Measurements from ENCODE around the gene MIF4GD. TPM values are rescaled to one million over a fixed set of nuclear protein-coding genes. Genes with fewer than 3 reads are reported as not detected.

MIF4GD gene
- total RNA-seq, 1 experiment from 2014 or later: 14.7 TPM

DNA sequence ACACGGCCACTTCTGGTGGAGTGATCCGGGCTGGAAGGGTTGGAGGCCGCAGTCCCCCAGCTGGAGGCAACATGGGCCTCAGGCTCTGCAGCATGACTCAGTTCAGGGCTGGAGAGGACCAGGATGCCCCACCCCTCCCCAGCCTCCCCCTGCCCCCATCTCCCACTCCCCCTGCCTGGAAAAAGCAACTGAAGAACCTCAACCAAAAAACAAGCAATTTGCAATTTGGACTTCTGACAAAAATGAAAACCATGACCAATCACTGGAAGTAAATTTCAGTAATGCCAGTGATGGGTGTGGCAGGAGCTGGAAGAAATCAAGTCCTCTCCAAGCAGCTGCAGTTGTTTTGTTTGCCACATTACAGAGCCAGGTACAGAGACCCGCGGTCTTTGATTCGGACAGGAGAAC, 6.6 kb upstream of the MIF4GD start:
- CTCF ChIA-PET: no interaction called here
- no peak overlapping the region for H3K4me3 ChIP-seq (ENCODE audit: low read depth, low read length, poor library complexity, severe bottlenecking)
- POLR2A ChIA-PET (ENCODE audit: low non-redundant PET): interaction anchor here (0.6 kb wide), 2 partner anchors 59 to 201 kb away, joined by 3 read pairs; no protein-coding TSS in a partner anchor
- no peaks in the 10 kb centered on the region for H3K4me1 ChIP-seq (ENCODE audit: insufficient read depth, low read length, poor library complexity, severe bottlenecking)
- H3K9me3 ChIP-seq (ENCODE audit: low read depth, low read length, poor library complexity, severe bottlenecking): no peaks in the 10 kb centered on the region
- H3K27me3 ChIP-seq (replicated peaks; ENCODE audit: insufficient read depth, low read depth, low read length, poor library complexity): no peaks in the 10 kb centered on the region
- intact Hi-C loops (cut with micrococcal nuclease; ENCODE audit: unreplicated experiment): no loop called here
- no peak for DNase-seq (ENCODE audit: low spot score)
- H3K36me3 ChIP-seq (ENCODE audit: insufficient read depth, low read length, poor library complexity, severe bottlenecking): peaks cover 4% of the 10 kb centered on the region
- no TSS peak for BruUV-seq (replicated peaks)
- no peak overlapping the region for H3K27ac ChIP-seq (ENCODE audit: low read depth, low read length, poor library complexity, severe bottlenecking)
- TF ChIP-seq EZH2 (IDR thresholded peaks at IDR 0.05; ENCODE audit: borderline replicate concordance, low read depth, low read length, poor library complexity, severe bottlenecking): no peak
- no peak for TF ChIP-seq CTCF (conservative IDR thresholded peaks at IDR 0.05; ENCODE audit: low read depth, low read length)

- ChIA-PET POLR2A (ENCODE audit: low non-redundant PET) (no interaction called here), CTCF (no interaction called here)
- Histone ChIP-seq H3K36me3 (ENCODE audit: insufficient read depth, low read length, poor library complexity, severe bottlenecking) (peaks cover 4% of the 10 kb centered on the region), H3K27ac (ENCODE audit: low read depth, low read length, poor library complexity, severe bottlenecking) (no peak overlapping the region), H3K4me1 (ENCODE audit: insufficient read depth, low read length, poor library complexity, severe bottlenecking) (peaks cover 9% of the 10 kb centered on the region), H3K4me3 (ENCODE audit: low read depth, low read length, poor library complexity, severe bottlenecking) (no peak overlapping the region), H3K27me3 (replicated peaks; ENCODE audit: insufficient read depth, low read depth, low read length, poor library complexity) (no peaks in the 10 kb centered on the region), H3K9me3 (ENCODE audit: low read depth, low read length, poor library complexity, severe bottlenecking) (no peaks in the 10 kb centered on the region)
- DNase-seq (ENCODE audit: low spot score): no peak
- no TSS peak for BruUV-seq (replicated peaks)
- intact Hi-C loops (cut with micrococcal nuclease; ENCODE audit: unreplicated experiment): no loop called here
- TF ChIP-seq EZH2 (IDR thresholded peaks at IDR 0.05; ENCODE audit: borderline replicate concordance, low read depth, low read length, poor library complexity, severe bottlenecking) (no peak), CTCF (conservative IDR thresholded peaks at IDR 0.05; ENCODE audit: low read depth, low read length) (no peak)
These were observed 3.1 kb upstream of the MIF4GD start for GRCh38 chr17:75273977-75274708.

- no TSS peak for BruUV-seq (replicated peaks)
- intact Hi-C loops (cut with micrococcal nuclease; ENCODE audit: unreplicated experiment): no loop called here
These were observed 1.8 kb upstream of the MIF4GD start for GRCh38 chr17:75272848-75273184.

More at GRCh38 chr17:75272848-75273184, 1.8 kb upstream of the MIF4GD start:
- Histone ChIP-seq H3K9me3 (ENCODE audit: low read depth, low read length, poor library complexity, severe bottlenecking) (no peaks in the 10 kb centered on the region), H3K36me3 (ENCODE audit: insufficient read depth, low read length, poor library complexity, severe bottlenecking) (peaks cover 4% of the 10 kb centered on the region), H3K27ac (ENCODE audit: low read depth, low read length, poor library complexity, severe bottlenecking) (no peak overlapping the region), H3K4me3 (ENCODE audit: low read depth, low read length, poor library complexity, severe bottlenecking) (no peak overlapping the region), H3K4me1 (ENCODE audit: insufficient read depth, low read length, poor library complexity, severe bottlenecking) (peaks cover 9% of the 10 kb centered on the region), H3K27me3 (replicated peaks; ENCODE audit: insufficient read depth, low read depth, low read length, poor library complexity) (no peaks in the 10 kb centered on the region)
- no peak for TF ChIP-seq CTCF (conservative IDR thresholded peaks at IDR 0.05; ENCODE audit: low read depth, low read length)
- no peak for TF ChIP-seq EZH2 (IDR thresholded peaks at IDR 0.05; ENCODE audit: borderline replicate concordance, low read depth, low read length, poor library complexity, severe bottlenecking)
- DNase-seq (ENCODE audit: low spot score): no peak
- ChIA-PET CTCF (no interaction called here), POLR2A (ENCODE audit: low non-redundant PET) (no interaction called here)
